H9 (cell line): ENCODE results near the gene GLUL. TPM values are rescaled to one million over a fixed set of nuclear protein-coding genes. Genes with fewer than 3 reads are reported as not detected.

Experiments
- DNase-seq: peaks from one replicate; pipeline ENCODE4 v3.0.0-alpha.2; 2017
- H2AFZ ChIP-seq: one replicate; pipeline ENCODE4 v1.6.1; 2013; ENCODE audit warnings: mild to moderate bottlenecking, low read length, control low read depth, moderate library complexity
- H2AK5ac ChIP-seq: 2 replicates; pipeline ENCODE4 v1.6.1; 2013; ENCODE audit warnings: low read length, control low read depth, mixed read lengths; ENCODE audit not compliant: insufficient read length
- H2BK120ac ChIP-seq: one replicate; pipeline ENCODE4 v1.6.1; 2013; ENCODE audit warnings: low read depth, mild to moderate bottlenecking, low read length, control low read depth, inconsistent platforms; ENCODE audit not compliant: poor library complexity, severe bottlenecking
- H2BK12ac ChIP-seq: 2 replicates; pipeline ENCODE4 v1.6.1; 2013; ENCODE audit warnings: low read length, control low read depth, mixed read lengths, low read depth; ENCODE audit not compliant: insufficient read length
- H2BK15ac ChIP-seq: 2 replicates; pipeline ENCODE4 v1.6.1; 2013; ENCODE audit warnings: low read depth, low read length, control low read depth
- H2BK20ac ChIP-seq: one replicate; pipeline ENCODE4 v1.6.1; 2013; ENCODE audit warnings: low read depth, mild to moderate bottlenecking, low read length, control low read depth, inconsistent platforms; ENCODE audit not compliant: poor library complexity, severe bottlenecking
- H2BK5ac ChIP-seq: 2 replicates; pipeline ENCODE4 v1.6.1; 2013; ENCODE audit warnings: low read length, control low read depth, mixed read lengths; ENCODE audit not compliant: insufficient read length
- H3K14ac ChIP-seq: 2 replicates; pipeline ENCODE4 v1.6.1; 2013; ENCODE audit warnings: low read length, control low read depth; ENCODE audit not compliant: insufficient read depth
- H3K18ac ChIP-seq: 2 replicates; pipeline ENCODE4 v1.6.1; 2013; ENCODE audit warnings: low read depth, mild to moderate bottlenecking, mixed read lengths, low read length, control low read depth; ENCODE audit not compliant: insufficient read length
- H3K23ac ChIP-seq: 2 replicates; pipeline ENCODE4 v1.6.1; 2013; ENCODE audit warnings: low read length, control low read depth, mixed read lengths, low read depth; ENCODE audit not compliant: insufficient read length
- H3K23me2 ChIP-seq: 2 replicates; pipeline ENCODE4 v1.6.1; 2013; ENCODE audit warnings: low read depth, mild to moderate bottlenecking, mixed read lengths, low read length, control low read depth; ENCODE audit not compliant: insufficient read length, poor library complexity, severe bottlenecking
- H3K27ac ChIP-seq: 2 replicates; pipeline ENCODE4 v1.5.1; 2013; ENCODE audit warnings: low read length, control low read depth, mixed read lengths, low read depth; ENCODE audit not compliant: insufficient read length
- H3K27me3 ChIP-seq: 2 replicates; pipeline ENCODE4 v1.6.1; 2013; ENCODE audit warnings: low read length, control low read depth, inconsistent platforms; ENCODE audit not compliant: insufficient read depth
- H3K4ac ChIP-seq: 2 replicates; pipeline ENCODE4 v1.6.1; 2013; ENCODE audit warnings: low read depth, mild to moderate bottlenecking, control low read depth, inconsistent platforms, low read length, moderate library complexity
- H3K4me1 ChIP-seq: 2 replicates; pipeline ENCODE4 v1.6.1; 2013; ENCODE audit warnings: low read length, control low read depth, inconsistent platforms; ENCODE audit not compliant: insufficient read depth
- H3K4me2 ChIP-seq: 2 replicates; pipeline ENCODE4 v1.6.1; 2013; ENCODE audit warnings: low read length, control low read depth, mixed read lengths; ENCODE audit not compliant: insufficient read length, insufficient read depth
- H3K56ac ChIP-seq: 2 replicates; pipeline ENCODE4 v1.6.1; 2013; ENCODE audit warnings: low read depth, mild to moderate bottlenecking, mixed read lengths, low read length, control low read depth; ENCODE audit not compliant: insufficient read length
- H3K79me1 ChIP-seq: 2 replicates; pipeline ENCODE4 v1.6.1; 2013; ENCODE audit warnings: low read depth, mild to moderate bottlenecking, moderate library complexity, low read length, control low read depth, inconsistent platforms; ENCODE audit not compliant: insufficient read depth, poor library complexity, severe bottlenecking
- H3K79me2 ChIP-seq: 2 replicates; pipeline ENCODE4 v1.6.1; 2013; ENCODE audit warnings: low read length, control low read depth, inconsistent platforms; ENCODE audit not compliant: insufficient read depth
- H3K9ac ChIP-seq: 2 replicates; pipeline ENCODE4 v1.6.1; 2013; ENCODE audit warnings: low read length, control low read depth, mixed read lengths; ENCODE audit not compliant: insufficient read length; ENCODE audit errors: extremely low read depth
- H3K9me3 ChIP-seq: one replicate; pipeline ENCODE4 v1.6.1; 2013; ENCODE audit warnings: low read depth, low read length, inconsistent platforms; ENCODE audit not compliant: control insufficient read depth
- H3T11ph ChIP-seq: one replicate; pipeline ENCODE4 v1.6.1; 2013; ENCODE audit warnings: mild to moderate bottlenecking, low read length, control low read depth, inconsistent platforms
- H4K20me1 ChIP-seq: one replicate; pipeline ENCODE4 v1.6.1; 2013; ENCODE audit not compliant: control insufficient read depth, insufficient read length, insufficient read depth
- H4K5ac ChIP-seq: 2 replicates; pipeline ENCODE4 v1.6.1; 2013; ENCODE audit warnings: low read depth, mild to moderate bottlenecking, mixed read lengths, low read length, control low read depth; ENCODE audit not compliant: insufficient read length
- H4K8ac ChIP-seq: replicated peaks from 2 replicates; pipeline ENCODE4 v1.6.1; 2013; ENCODE audit warnings: low read length, control low read depth, mixed read lengths, low read depth; ENCODE audit not compliant: insufficient read length
- H4K91ac ChIP-seq: 2 replicates; pipeline ENCODE4 v1.6.1; 2013; ENCODE audit warnings: low read depth, mild to moderate bottlenecking, moderate library complexity, mixed read lengths, low read length, control low read depth; ENCODE audit not compliant: insufficient read length
- H3K27ac Mint-ChIP-seq, 3 experiments: 2 replicates in 2 of 3; 3 replicates in 1 of 3; pipeline ENCODE4 v1.8.0; 2020 to 2021; ENCODE audit warnings: mixed read lengths in 3 of 3, mild to moderate bottlenecking in 1 of 3, moderate library complexity in 1 of 3
- H3K27me3 Mint-ChIP-seq: 2 replicates; pipeline ENCODE4 v1.8.0; 2021; ENCODE audit warnings: low read depth, mild to moderate bottlenecking, moderate library complexity, mixed read lengths
- H3K36me3 Mint-ChIP-seq, 3 experiments: 2 replicates in 2 of 3; 3 replicates in 1 of 3; pipeline ENCODE4 v1.8.0; 2020 to 2021; ENCODE audit warnings: low read depth in 3 of 3, mixed read lengths in 3 of 3; ENCODE audit not compliant: insufficient read depth in 1 of 3
- H3K4me1 Mint-ChIP-seq, 2 experiments: 2 replicates each; pipeline ENCODE4 v1.8.0; 2020; ENCODE audit warnings: mixed read lengths in 2 of 2
- H3K4me3 Mint-ChIP-seq, 2 experiments: 2 replicates in 1 of 2; 3 replicates in 1 of 2; pipeline ENCODE4 v1.8.0; 2020 to 2021; ENCODE audit warnings: mild to moderate bottlenecking in 2 of 2, mixed read lengths in 2 of 2, moderate library complexity in 1 of 2
- H3K9me3 Mint-ChIP-seq, 2 experiments: 2 replicates in 1 of 2; 3 replicates in 1 of 2; pipeline ENCODE4 v1.8.0; 2020; ENCODE audit warnings: mild to moderate bottlenecking in 2 of 2, mixed read lengths in 2 of 2, moderate library complexity in 1 of 2
- CTCF ChIP-seq: fragments of 200-600 bp; sonication (generic); conservative IDR thresholded peaks from 3 replicates; pipeline ENCODE4 v1.8.0; 2021; ENCODE audit warnings: antibody characterized with exemption, mild to moderate bottlenecking
- WGBS: extraction: QIAGEN DNeasy Blood & Tissue Kit; methylation state at CpG from one replicate; pipeline ENCODE4 v1.1.7; 2013; ENCODE audit warnings: missing lambda C conversion rate, low lambda C conversion rate, mixed read lengths; ENCODE audit not compliant: insufficient read length; ENCODE audit errors: extremely low coverage; 5-methylcytosine and 5-hydroxymethylcytosine counted together
- total RNA-seq: library from RNA; stranded (reverse); gene quantifications from 2 replicates; pipeline ENCODE4 v1.2.1, GENCODE V29; 2021

GLUL gene
- total RNA-seq, 1 experiment from 2014 or later = 332 TPM

- no peak overlapping the region for H3K56ac ChIP-seq
- H4K20me1 ChIP-seq = no peaks in the 10 kb centered on the region
- H3K4me2 ChIP-seq = no peak overlapping the region
- no peak overlapping the region for H4K91ac ChIP-seq
- no peak overlapping the region for H3K14ac ChIP-seq
- no peak overlapping the region for H3T11ph ChIP-seq
- H2BK5ac ChIP-seq = no peak overlapping the region
- no peaks in the 10 kb centered on the region for H3K23me2 ChIP-seq
- H3K27me3 ChIP-seq = no peaks in the 10 kb centered on the region
- H3K27ac ChIP-seq = no peak overlapping the region
- Mint-ChIP-seq H3K9me3 (no peaks in the 10 kb centered on the region; a peak in 2 of 5 replicates), H3K4me1 (0 out of 4 replicates have a peak, but pooled peaks cover 0 to 3% of the 10 kb centered on the region in 2 experiments), H3K27ac (no peak overlapping the region), H3K27me3 (peaks cover 11% of the 10 kb centered on the region), H3K4me3 (no peak overlapping the region), H3K36me3 (no peaks in the 10 kb centered on the region)
- H3K18ac ChIP-seq = no peak overlapping the region
- H3K79me2 ChIP-seq = no peaks in the 10 kb centered on the region
- H4K8ac ChIP-seq = no peak overlapping the region
- no peak overlapping the region for H2BK15ac ChIP-seq
- H2AK5ac ChIP-seq = no peak overlapping the region
- no peak overlapping the region for H2AFZ ChIP-seq
- no peaks in the 10 kb centered on the region for H3K79me1 ChIP-seq
- no peak for TF ChIP-seq CTCF
- no peak overlapping the region for H2BK120ac ChIP-seq
- no CpG with 5 or more reads among the region's 4 CpGs for WGBS
- H3K23ac ChIP-seq = no peak overlapping the region
- no peaks in the 10 kb centered on the region for H3K9me3 ChIP-seq
- H3K9ac ChIP-seq = no peak overlapping the region
- DNase-seq = no peak
- no peaks in the 10 kb centered on the region for H3K4me1 ChIP-seq
- H4K5ac ChIP-seq = no peak overlapping the region
- H2BK12ac ChIP-seq = no peak overlapping the region
- H2BK20ac ChIP-seq = no peak overlapping the region
- H3K4ac ChIP-seq = no peak overlapping the region
Observed at GRCh38 chr1:182368358-182368757, 23.2 kb downstream of the GLUL start.
